Activated CD8-positive, alpha-beta memory T cell treated with anti-CD3 and anti-CD28 coated beads for 36 hours (primary cell): ENCODE measurements around the gene ODAD4. TPM values are rescaled to one million over a fixed set of nuclear protein-coding genes. Genes with fewer than 3 reads are reported as not detected.

Experiments used
- CTCF ChIA-PET: fragments of 350-600 bp; sonication (Branson Sonifier 250); formaldehyde crosslinking; loops from one replicate; lab custom pipeline; 2021; ENCODE audit warnings: antibody characterized with exemption; lab: Charles Lee
- POLR2A ChIA-PET: fragments of 350-600 bp; sonication (Branson Sonifier 250); formaldehyde crosslinking; loops from one replicate; lab custom pipeline; 2021; ENCODE audit warnings: antibody characterized with exemption; lab: Charles Lee
- total RNA-seq, 2 experiments: library from RNA; stranded (reverse); gene quantifications; one replicate each; pipeline ENCODE4 v1.2.3, GENCODE V29; 2021

The ODAD4 gene
- total RNA-seq, 2 experiments from 2014 or later, result 0.27 to 0.38 TPM

DNA sequence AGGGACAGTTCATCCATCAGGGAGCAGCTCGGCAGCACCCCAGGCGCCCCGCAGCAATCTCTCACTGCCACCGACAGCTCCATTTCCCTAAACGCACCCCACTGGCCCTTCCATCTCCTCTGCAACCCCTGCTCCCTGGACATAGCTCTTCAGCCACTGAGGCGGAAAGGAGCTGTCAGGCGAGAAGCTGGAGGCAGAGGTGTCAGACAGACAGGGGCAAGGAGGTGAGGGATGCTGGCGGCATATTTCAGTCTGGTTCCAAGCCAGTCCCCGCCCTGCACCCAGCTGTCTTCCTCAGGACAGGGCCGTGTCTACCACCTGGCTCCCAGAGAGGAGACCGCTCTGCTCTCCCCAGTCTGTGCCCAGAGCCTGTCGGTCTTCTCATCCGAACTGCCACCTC is 21.3 kb upstream of the ODAD4 start:
- ChIA-PET CTCF (interaction anchor here (1.1 to 1.2 kb wide), 2 partner anchors 73 to 79 kb away, joined by 3 read pairs; partner anchors contain the start of gene NT5C3B), POLR2A (interaction anchor here (0.5 to 0.6 kb wide), 2 partner anchors 10 to 19 kb away, joined by 3 read pairs; no protein-coding TSS in a partner anchor)

DNA sequence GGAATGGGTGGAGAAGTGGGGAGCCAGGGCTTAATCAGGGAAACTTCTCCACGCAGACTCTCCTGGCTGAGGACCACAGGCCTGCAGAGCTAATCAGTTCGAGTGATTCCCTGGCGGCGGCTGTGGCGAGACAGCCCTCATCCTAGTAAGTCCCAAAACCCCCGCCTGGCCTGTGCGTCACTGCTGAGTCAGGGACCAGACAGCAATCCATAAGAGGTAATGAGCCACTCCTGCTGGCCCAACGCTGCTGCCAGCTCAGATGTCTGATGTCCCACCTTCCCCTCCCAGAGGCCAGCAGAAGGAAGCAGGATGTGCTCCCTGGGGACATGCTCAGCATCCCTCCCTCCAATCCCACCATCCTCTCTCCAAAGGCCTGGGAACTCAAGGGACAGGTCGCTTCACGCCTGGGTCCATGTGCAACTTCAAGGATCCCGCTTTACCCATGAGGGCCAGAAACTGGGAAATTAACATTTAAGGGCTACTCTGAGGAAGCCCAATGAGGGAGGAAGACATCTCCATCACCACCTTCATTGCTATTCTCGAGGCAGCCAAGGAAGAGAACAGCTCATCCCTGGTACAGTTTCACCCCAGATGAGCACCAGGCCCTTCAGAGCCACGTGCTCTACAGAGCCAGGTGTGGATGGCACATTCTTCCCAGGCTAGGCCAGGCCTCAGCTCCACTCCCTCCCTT is 19.6 kb upstream of the ODAD4 start:
- ChIA-PET CTCF (no interaction called here), POLR2A (no interaction called here)

DNA sequence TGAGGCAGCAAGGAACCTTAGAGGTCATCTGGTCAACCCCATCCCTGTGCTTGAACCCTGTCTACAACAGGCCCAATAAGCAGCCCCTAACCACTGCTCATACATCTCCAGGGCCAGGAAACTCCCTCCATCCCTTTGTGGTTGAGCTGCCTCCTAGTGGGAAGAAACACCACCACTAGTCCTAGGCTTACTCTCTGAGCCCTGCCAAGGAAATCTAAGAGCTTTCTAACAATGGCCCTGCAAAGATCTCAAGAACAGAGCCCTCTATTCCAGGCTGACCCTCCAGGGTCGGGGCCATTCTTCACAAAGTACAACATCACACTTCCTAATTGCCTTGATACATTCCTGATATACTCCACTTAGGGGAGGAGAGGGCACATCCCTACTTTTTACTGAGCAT is 17.5 kb upstream of the ODAD4 start:
- CTCF ChIA-PET, result no interaction called here

DNA sequence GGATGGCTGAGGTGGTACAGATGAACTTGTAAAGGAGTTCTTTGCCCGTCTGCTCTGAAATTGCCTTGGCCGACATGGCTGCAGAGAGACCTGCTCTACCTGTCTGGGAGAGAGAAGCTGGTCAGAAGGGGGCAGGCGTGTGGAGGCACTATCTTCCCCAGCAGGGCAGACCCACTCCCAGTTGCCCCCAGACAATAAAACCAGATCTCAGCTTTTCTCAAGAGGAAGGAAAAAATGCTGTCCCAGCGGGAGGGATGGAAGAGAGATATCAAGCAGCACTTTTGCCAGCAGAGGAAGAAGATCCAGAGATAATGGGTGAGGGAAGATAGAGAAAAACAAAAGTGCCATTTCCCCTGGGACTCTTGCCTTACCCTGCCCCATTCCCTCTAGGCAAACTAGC is 16.6 kb upstream of the ODAD4 start:
- POLR2A ChIA-PET, result no interaction called here
- CTCF ChIA-PET, result no interaction called here

More for the DNA sequence above, 17.5 kb upstream of the ODAD4 start:
- POLR2A ChIA-PET, result no interaction called here

- CTCF ChIA-PET, result no interaction called here
- POLR2A ChIA-PET, result no interaction called here
Observed at GRCh38 chr17:41914358-41914766, 16.1 kb upstream of the ODAD4 start.

DNA sequence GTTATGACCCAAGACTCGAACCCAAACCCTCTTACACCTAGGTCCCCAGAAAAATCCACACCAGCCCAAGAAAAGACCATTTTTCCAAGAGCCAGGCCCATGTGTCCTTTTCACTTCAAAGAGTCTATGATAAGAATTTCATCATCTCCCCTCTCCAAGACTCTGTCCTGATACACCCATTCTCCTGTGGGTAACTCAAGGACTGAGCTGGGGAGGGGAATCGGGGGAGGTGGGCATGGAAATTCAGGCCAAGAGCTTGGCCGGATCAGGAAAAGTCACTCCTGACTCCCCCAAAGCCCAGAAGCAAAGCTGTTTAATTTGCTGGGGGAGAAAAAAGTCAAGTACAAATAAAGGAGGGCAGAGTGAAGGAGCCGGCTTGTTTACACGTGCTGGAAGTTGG is 15.4 kb upstream of the ODAD4 start:
- ChIA-PET CTCF (no interaction called here), POLR2A (no interaction called here)

DNA sequence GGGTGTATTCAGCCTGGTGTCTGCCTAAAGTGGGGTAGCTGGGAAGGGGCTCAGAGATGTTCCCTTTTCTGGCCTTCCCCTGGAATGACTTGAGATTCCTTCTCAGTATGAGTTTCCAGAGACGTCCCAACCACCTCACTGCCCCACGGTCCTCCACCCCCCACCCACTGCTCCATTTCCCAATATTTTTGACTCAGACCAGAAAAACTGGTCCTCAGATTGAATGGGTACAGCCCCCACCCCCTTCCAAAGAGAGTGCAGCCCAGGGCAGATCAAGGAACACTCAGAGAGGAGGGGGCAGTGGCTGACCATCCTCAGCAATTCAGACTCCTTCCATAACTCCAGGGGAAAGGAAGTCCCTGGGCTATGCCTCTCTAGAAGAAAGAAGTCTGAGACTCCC is 14.9 kb upstream of the ODAD4 start:
- ChIA-PET CTCF (no interaction called here), POLR2A (no interaction called here)

DNA sequence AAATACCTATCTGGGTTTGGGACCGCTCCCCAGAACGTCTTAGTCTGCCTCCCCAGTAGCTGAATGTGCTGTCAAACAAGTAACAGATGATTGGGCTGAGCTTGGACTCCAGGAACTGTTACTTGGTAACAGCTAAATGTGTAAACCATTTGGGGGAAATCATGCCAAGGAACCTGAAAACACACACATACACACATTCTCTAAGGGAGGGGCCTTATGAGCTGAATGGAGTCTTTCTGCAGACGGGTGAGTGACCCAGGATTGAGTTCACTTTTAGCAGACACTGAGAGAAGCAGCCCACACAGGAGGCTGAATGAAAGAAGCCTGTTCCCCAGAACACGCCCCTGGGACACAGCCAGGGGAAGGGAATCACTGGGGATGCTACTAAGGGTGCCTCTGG is 13.2 kb upstream of the ODAD4 start:
- ChIA-PET POLR2A (interaction anchor here (3.2 kb wide), 1 partner anchor 13 kb away, joined by 27 read pairs; the partner anchor contains the start of gene ODAD4), CTCF (interaction anchor here (0.6 to 1.2 kb wide), 2 partner anchors 15 to 1023 kb away, joined by 3 to 4 read pairs; no protein-coding TSS in a partner anchor)

DNA sequence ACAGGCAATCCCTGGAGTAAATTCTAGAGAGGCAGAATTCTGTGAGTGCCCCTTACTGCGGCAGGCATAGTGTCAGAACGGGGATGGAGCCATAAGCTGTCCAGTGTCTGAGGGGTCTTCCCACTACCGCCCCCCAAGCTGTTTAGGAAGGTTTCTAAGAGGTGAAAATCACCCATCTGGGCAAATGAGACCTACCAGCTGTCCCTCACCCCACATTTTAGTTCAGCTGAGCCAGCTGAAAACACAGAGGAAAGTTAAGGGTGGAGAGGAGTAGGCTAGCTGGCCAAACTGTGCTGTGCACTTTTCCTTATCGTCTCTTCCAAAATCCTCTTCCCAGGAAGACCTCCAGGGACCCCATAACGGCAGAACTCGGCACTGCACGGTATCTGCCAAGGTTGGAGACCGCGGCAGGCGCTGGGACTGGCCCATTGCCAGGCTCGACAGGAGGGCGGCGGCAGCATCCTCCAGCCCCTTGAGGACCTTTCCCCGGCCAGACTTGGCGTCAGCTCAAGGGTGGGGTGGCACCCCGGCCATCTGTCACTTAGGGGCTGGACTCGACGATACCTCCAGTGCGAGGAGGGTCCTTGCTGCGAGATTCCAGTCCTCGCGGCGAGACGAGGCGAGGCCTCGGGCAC is 12.6 kb upstream of the ODAD4 start:
- POLR2A ChIA-PET, result interaction anchor here (0.6 to 3.2 kb wide), 6 partner anchors 10 to 105 kb away, joined by 3 to 27 read pairs (median 4); partner anchors contain the start of genes CNP, DNAJC7, FKBP10 and KLHL11
- CTCF ChIA-PET, result interaction anchor here (0.6 to 1.9 kb wide), 4 partner anchors 12 to 1022 kb away, joined by 3 to 9 read pairs (median 4); partner anchors contain the start of gene ODAD4

DNA sequence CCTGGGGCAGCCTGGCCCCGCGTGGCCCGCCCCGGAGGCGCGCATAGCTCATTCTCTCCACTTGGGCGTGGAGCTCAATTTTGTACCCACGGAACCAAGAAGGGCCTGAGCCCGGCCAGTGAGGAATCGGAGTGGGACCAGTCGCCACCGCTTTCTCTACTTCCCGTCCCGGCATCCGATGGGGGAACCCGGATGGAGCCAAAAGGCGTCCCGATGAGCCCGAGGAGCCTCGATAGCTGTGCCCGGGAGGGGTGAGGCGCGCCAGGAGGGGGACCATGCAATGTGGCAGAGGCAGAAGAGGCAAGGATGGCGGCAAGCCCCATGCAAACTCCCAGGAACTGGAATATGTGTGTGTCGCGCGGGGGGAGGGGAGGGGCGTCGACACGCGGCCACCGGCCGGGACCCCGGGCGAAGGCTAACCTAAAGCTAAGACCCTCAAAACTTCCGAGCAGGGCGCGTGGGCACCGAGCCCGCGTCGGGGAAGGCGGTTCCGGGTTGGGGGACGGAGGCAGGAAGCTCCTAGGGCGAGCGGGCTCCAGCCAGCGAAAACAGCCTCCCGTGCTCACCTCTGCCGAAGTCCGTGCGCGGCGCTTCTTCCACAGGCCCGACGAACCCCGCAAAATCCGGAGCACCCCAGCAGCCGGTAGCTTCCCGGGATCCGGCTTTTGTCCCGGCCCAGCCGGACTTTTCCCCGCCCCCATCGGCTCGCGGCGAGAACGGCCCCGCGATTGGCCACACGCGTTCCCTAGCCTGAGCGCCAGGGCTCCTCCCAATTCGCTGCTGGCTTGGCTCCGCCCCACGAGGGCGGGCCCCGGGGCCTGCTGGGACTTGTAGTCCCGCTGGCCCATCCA is 11.9 kb upstream of the ODAD4 start, which contains the start of gene ACLY:
Gene ACLY, minus strand, starts transcription at position 638 of the 851 bp plus-strand sequence. CDS start 5,078 bp downstream, outside the sequence.
- CTCF ChIA-PET, result interaction anchor here (0.9 to 1.9 kb wide), 5 partner anchors 11 to 263 kb away, joined by 3 to 9 read pairs (median 3); partner anchors contain the start of genes KLHL11 and ODAD4
- POLR2A ChIA-PET, result interaction anchor here (0.5 to 3.2 kb wide), 9 partner anchors 10 to 1071 kb away, joined by 3 to 27 read pairs (median 3); partner anchors contain the start of genes CNP, DNAJC7, FKBP10 and KLHL11

DNA sequence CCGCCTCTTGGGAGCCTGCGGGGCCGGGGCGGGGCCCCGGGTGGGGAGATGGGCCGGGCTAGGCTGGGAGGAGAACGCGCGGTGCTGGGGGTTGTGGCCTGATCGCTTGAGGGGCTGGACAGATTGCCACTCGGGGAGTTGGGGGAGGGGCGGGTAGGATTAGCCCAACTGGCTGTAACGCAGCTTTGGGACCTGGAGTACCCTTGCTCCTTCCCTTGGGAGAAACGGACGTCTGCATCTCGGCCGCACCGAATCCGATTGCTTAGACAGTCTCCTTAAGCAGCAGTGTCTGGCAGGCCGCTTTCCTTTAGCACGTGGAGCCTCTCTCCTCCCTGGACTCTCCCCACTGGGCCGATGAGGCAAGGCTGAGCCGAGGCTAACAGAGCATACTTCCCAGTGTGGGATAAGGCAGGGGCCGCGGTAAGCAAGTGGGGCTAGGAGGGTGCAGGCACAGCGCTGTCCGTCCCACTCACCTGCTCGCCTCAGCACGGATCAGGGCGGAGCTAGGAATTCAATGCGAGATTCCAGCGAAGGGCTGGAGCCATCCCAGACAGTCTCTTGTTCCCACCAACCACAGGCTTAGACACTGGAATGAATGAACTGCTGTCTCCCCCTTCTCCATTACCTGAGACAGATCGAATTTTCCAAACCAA is 11.1 kb upstream of the ODAD4 start:
- ChIA-PET POLR2A (interaction anchor here (0.5 to 3.2 kb wide), 3 partner anchors 11 to 55 kb away, joined by 3 to 27 read pairs (median 7); partner anchors contain the start of genes KLHL11 and ODAD4), CTCF (interaction anchor here (0.9 to 1.9 kb wide), 3 partner anchors 10 to 262 kb away, joined by 3 to 9 read pairs (median 3); partner anchors contain the start of genes KLHL11 and ODAD4)

DNA sequence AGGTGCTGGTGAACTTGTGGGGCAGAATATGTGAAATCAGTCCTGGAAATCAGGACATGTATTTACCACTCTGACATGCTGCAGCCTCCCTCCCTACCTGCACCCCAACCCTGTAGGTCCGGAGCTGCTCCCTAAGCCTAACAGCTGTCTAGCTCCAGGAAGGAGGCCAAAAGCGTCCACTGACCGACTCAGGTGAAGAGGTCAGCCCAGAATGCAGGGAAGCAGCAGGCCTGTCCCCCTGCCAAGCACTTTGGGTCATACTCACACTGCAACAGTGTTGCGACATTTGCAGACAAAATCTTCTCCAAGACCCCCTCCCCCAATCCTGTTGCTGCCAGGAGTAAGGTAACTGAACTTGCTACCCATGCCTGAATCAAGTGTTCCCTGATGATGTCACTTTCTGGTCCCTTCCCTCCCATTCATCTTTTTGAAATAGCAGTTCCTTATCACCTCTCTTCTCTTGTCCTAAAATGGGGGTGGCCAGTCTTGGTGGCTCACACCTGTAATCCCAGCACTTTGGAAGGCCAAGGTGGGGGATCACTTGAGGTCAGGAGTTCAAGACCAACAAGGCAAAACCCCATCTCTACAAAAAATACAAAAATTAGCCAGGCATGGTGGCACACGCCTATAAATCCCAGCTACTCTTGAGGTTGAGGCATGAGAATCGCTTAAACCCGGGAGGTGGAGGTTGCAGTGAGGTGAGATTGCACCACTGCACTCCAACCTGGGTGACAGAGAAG is 10.4 kb upstream of the ODAD4 start:
- ChIA-PET POLR2A (interaction anchor here (3.2 kb wide), 1 partner anchor 10 kb away, joined by 27 read pairs; the partner anchor contains the start of gene ODAD4), CTCF (interaction anchor here (0.7 to 1.9 kb wide), 2 partner anchors 10 to 61 kb away, joined by 4 to 9 read pairs; partner anchors contain the start of gene ODAD4)

DNA sequence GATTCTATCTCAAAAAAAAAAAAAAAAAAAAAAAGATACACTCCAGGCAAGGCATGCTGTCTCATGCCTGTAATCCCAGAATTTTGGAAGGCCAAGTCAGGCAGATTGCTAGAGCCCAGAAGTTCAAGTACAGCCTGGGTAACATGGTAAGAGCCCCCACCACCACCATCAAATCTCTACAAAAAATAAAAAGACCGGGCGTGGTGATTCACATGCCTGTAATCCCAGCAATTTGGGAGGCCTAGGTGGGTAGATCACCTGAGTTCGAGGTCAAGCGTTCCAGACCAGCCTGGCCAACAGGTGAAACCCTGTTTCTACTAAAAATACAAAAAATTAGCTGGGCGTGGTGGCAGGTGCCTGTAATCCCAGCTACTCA is 9.8 kb upstream of the ODAD4 start:
- ChIA-PET CTCF (interaction anchor here (0.6 to 0.7 kb wide), 2 partner anchors 61 to 127 kb away, joined by 3 to 4 read pairs; no protein-coding TSS in a partner anchor), POLR2A (no interaction called here)

- ChIA-PET CTCF (no interaction called here), POLR2A (no interaction called here)
Observed at GRCh38 chr17:41925991-41926590, 4.3 kb upstream of the ODAD4 start.

- ChIA-PET POLR2A (interaction anchor here (0.9 to 2.4 kb wide), 3 partner anchors 10 to 64 kb away, joined by 3 to 27 read pairs (median 3); partner anchors contain the start of genes ACLY and KLHL11), CTCF (interaction anchor here (0.6 to 2.4 kb wide), 6 partner anchors 10 to 234 kb away, joined by 3 to 9 read pairs (median 4); partner anchors contain the start of gene ACLY)
Observed at GRCh38 chr17:41928693-41929251, 1.6 kb upstream of the ODAD4 start.

DNA sequence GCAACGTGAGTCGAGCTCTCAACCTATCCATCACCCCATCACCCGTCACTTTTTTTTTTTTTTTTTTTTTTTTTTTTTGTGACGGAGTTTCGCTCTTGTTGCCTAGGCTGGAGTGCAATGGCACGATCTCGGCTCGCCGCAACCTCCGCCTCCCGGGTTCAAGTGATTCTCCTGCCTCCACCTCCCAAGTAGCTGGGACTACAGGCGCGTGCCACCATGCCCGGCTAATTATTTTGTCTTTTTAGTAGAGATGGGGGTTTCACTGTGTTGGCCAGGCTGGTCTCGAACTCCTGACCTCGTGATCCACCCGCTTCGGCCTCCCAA is 378 bp downstream of the ODAD4 start:
- ChIA-PET POLR2A (interaction anchor here (0.5 to 2.4 kb wide), 4 partner anchors 12 to 443 kb away, joined by 3 to 27 read pairs (median 4); partner anchors contain the start of genes ACLY and DHX58), CTCF (interaction anchor here (1.0 to 2.4 kb wide), 6 partner anchors 8 to 188 kb away, joined by 3 to 9 read pairs (median 4); partner anchors contain the start of genes ACLY and CNP)
